AG10803 (cell line): ENCODE measurements around the gene IGSF3.
"Not testable (repeated sequence)": the region's sequence is repeated elsewhere in the genome, so short reads cannot be mapped to it uniquely, and the experiment has no call there.

ENCODE experiments used
- DNase-seq: peaks from one replicate; pipeline ENCODE4 v3.0.0; 2010; ENCODE audit warnings: low read depth
- H3K4me3 ChIP-seq: 2 replicates; pipeline ENCODE4 v1.5.1; 2011; ENCODE audit warnings: mild to moderate bottlenecking, low read length, control low read depth
- CTCF ChIP-seq: conservative IDR thresholded peaks from 2 replicates; pipeline ENCODE4 v1.5.1; 2011; ENCODE audit warnings: mild to moderate bottlenecking, low read length, control low read depth, inconsistent platforms

The IGSF3 gene

GRCh38 chr1:116565222-116565621 lies 102.3 kb downstream of the IGSF3 start:
- DNase-seq: no peak
- no peak overlapping the region for H3K4me3 ChIP-seq
- no peak for TF ChIP-seq CTCF

GRCh38 chr1:116564426-116564825 lies 103.1 kb downstream of the IGSF3 start:
- no peak for DNase-seq
- no peak for TF ChIP-seq CTCF
- H3K4me3 ChIP-seq: no peak overlapping the region

GRCh38 chr1:116562465-116562864 lies 105.1 kb downstream of the IGSF3 start:
- DNase-seq, H3K4me3 ChIP-seq: not testable (repeated sequence)

- no peak for TF ChIP-seq CTCF
- no peak overlapping the region for H3K4me3 ChIP-seq
- DNase-seq: no peak
These were observed 106.0 kb downstream of the IGSF3 start for GRCh38 chr1:116561563-116561962.

GRCh38 chr1:116560704-116561490 lies 106.6 kb downstream of the IGSF3 start:
- no peak overlapping the region for H3K4me3 ChIP-seq
- TF ChIP-seq CTCF: no peak
- no peak for DNase-seq

GRCh38 chr1:116559304-116559761 lies 108.2 kb downstream of the IGSF3 start:
- no peak overlapping the region for H3K4me3 ChIP-seq
- no peak for DNase-seq
- TF ChIP-seq CTCF: no peak

- no peak overlapping the region for H3K4me3 ChIP-seq
- no peak for TF ChIP-seq CTCF
- DNase-seq: no peak
These were observed 109.0 kb downstream of the IGSF3 start for GRCh38 chr1:116558571-116558970.
